CD4-positive, alpha-beta T cell (primary cell): ENCODE results near the gene FCF1. TPM values are rescaled to one million over a fixed set of nuclear protein-coding genes. Genes with fewer than 3 reads are reported as not detected.
"Not testable (repeated sequence)": the region's sequence is repeated elsewhere in the genome, so short reads cannot be mapped to it uniquely, and the experiment has no call there.

Experiments used
- ATAC-seq: fragments of 200-7000 bp; cut with Tn5 transposase; one replicate; pipeline ENCODE4 v1.10.0; 2022; ENCODE audit warnings: mild to moderate bottlenecking; ENCODE audit not compliant: poor library complexity
- CTCF ChIA-PET: fragments of 350-600 bp; sonication (Branson Sonifier 250); formaldehyde crosslinking; loops from one replicate; lab custom pipeline; 2021; ENCODE audit warnings: antibody characterized with exemption, inconsistent platforms; lab: Charles Lee
- POLR2A ChIA-PET: fragments of 350-600 bp; sonication (Branson Sonifier 250); formaldehyde crosslinking; loops from one replicate; lab custom pipeline; 2021; ENCODE audit warnings: antibody characterized with exemption, inconsistent platforms; lab: Charles Lee
- DNase-seq, 14 experiments: peaks; one replicate each; pipeline ENCODE4 v3.0.0-alpha.2; 2013 to 2020; ENCODE audit warnings: mixed read lengths in 2 of 14
- H3K27ac ChIP-seq, 2 donors: one replicate each; pipeline versions ENCODE4 v1.5.1 to v1.7.0; 2013; ENCODE audit warnings: low read length in 2 of 2, low read depth in 1 of 2, mild to moderate bottlenecking in 1 of 2
- H3K27me3 ChIP-seq, 2 experiments: 1 replicate in 1 of 2; 2 replicates in 1 of 2; pipeline versions ENCODE4 v1.6.1 to v1.7.0; 2013; ENCODE audit warnings: low read length in 2 of 2, control low read depth in 1 of 2, mild to moderate bottlenecking in 1 of 2, moderate library complexity in 1 of 2; ENCODE audit not compliant: insufficient read depth in 2 of 2, control insufficient read depth in 1 of 2
- H3K36me3 ChIP-seq: one replicate; pipeline ENCODE4 v1.6.1; 2013; ENCODE audit warnings: low read length, control low read depth; ENCODE audit not compliant: insufficient read depth
- H3K4me1 ChIP-seq: one replicate; pipeline ENCODE4 v1.6.1; 2013; ENCODE audit warnings: low read length, control low read depth; ENCODE audit not compliant: insufficient read depth
- H3K4me3 ChIP-seq: one replicate; pipeline ENCODE4 v1.5.1; 2013; ENCODE audit warnings: mild to moderate bottlenecking, low read length, moderate library complexity
- H3K9me3 ChIP-seq, 2 experiments: 1 replicate in 1 of 2; 2 replicates in 1 of 2; pipeline versions ENCODE4 v1.6.1 to v1.7.0; 2013; ENCODE audit warnings: low read length in 2 of 2, mild to moderate bottlenecking in 2 of 2, control low read depth in 1 of 2, moderate library complexity in 1 of 2; ENCODE audit not compliant: control insufficient read depth in 1 of 2, insufficient read depth in 1 of 2
- H3K27ac Mint-ChIP-seq: one replicate; pipeline ENCODE4 v1.8.0; 2020; ENCODE audit warnings: mixed read lengths
- H3K27me3 Mint-ChIP-seq: one replicate; pipeline ENCODE4 v1.8.0; 2021; ENCODE audit warnings: mixed read lengths
- H3K36me3 Mint-ChIP-seq: one replicate; pipeline ENCODE4 v1.8.0; 2021; ENCODE audit warnings: low read depth, mixed read lengths
- H3K4me1 Mint-ChIP-seq: one replicate; pipeline ENCODE4 v1.8.0; 2021; ENCODE audit warnings: low read depth, mixed read lengths
- H3K4me3 Mint-ChIP-seq: one replicate; pipeline ENCODE4 v1.8.0; 2020; ENCODE audit warnings: mild to moderate bottlenecking, mixed read lengths
- H3K9me3 Mint-ChIP-seq: one replicate; pipeline ENCODE4 v1.8.0; 2020; ENCODE audit warnings: mixed read lengths
- CTCF ChIP-seq: fragments of 200-600 bp; IDR thresholded peaks from one replicate; pipeline ENCODE4 v1.8.0; 2022; ENCODE audit warnings: antibody characterized with exemption, mild to moderate bottlenecking
- intact Hi-C, 2 experiments: fragments of 100-400 bp; cut with DNase I in 1 of 2; cut with micrococcal nuclease in 1 of 2; formaldehyde crosslinking; loops; one replicate each; pipeline versions ENCODE4 v1.15.1 to v1.9.0; 2023 to 2025; cut with DNase I, micrococcal nuclease
- total RNA-seq, 174 experiments: library from RNA in 2 of 174; stranded (reverse) in 2 of 174; gene quantifications; one replicate each; pipeline ENCODE4 v1.2.3 and lab custom pipeline; 2021 to 2026

Gene FCF1
- total RNA-seq, 2 experiments from 2014 or later, result 31.9 to 32.9 TPM

DNA sequence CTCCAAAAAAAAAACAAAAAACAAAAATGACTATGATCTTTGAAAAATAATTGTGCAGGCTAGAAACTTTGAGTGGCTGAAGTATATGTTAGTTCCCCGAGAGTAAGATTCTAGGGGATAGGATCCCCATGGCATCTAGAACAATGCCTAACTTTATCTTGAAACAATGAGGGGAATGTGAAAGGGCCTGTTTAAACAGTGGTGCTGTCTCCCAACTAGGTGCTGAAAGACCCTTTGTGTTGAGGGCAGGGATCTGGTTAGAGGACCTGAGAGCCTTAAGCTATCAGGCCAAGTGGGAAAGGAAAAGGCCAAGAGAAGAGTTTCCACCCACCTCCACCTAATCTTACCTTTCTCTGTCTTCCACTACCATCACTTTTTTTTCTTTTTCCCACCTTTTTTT lies 43.4 kb downstream of the FCF1 start:
- Histone ChIP-seq H3K36me3 (no peaks in the 10 kb centered on the region), H3K9me3 (peaks cover 0 to 7% of the 10 kb centered on the region in 2 experiments), H3K27me3 (no peaks in the 10 kb centered on the region), H3K27ac (no peak overlapping the region), H3K4me3 (no peak overlapping the region), H3K4me1 (no peaks in the 10 kb centered on the region)
- POLR2A ChIA-PET, result no interaction called here
- peaks cover 3% of the 10 kb centered on the region for H3K9me3 Mint-ChIP-seq
- CTCF ChIA-PET, result no interaction called here
- TF ChIP-seq CTCF, result no peak
- H3K27me3 Mint-ChIP-seq, result no peaks in the 10 kb centered on the region
- H3K27ac Mint-ChIP-seq, result no peak overlapping the region
- H3K4me3 Mint-ChIP-seq, result no peak overlapping the region
- no peak for ATAC-seq
- no peaks in the 10 kb centered on the region for H3K36me3 Mint-ChIP-seq
- H3K4me1 Mint-ChIP-seq, result no peaks in the 10 kb centered on the region
- intact Hi-C loops, result no loop called here
- no peak for DNase-seq

DNA sequence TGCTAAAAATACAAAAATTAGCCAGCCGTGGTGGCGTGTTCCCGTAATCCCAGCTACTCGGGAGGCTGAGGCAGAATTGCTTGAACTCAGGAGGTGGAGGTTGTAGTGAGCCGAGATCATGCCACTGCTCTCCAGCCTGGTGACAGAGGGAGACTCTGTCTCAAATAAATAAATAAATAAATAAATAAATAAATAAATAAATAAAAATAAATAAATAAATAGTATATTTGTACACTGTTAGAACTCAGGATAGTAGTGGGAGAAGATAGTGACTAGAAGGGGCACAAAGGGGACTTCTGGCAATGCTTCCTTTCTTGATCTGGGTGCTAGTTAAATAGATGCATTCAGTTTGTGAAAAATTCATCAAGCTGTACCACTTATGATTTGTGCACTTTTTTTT lies 45.6 kb downstream of the FCF1 start:
- ATAC-seq, H3K27me3 Mint-ChIP-seq, H3K27ac Mint-ChIP-seq, H3K4me3 Mint-ChIP-seq, H3K9me3 Mint-ChIP-seq, POLR2A ChIA-PET, H3K4me1 ChIP-seq, DNase-seq, H3K27ac ChIP-seq, intact Hi-C loops, H3K4me3 ChIP-seq, H3K36me3 ChIP-seq, H3K27me3 ChIP-seq, H3K36me3 Mint-ChIP-seq, CTCF ChIA-PET, H3K9me3 ChIP-seq: not testable (repeated sequence)
- peaks cover 12% of the 10 kb centered on the region for H3K4me1 Mint-ChIP-seq

DNA sequence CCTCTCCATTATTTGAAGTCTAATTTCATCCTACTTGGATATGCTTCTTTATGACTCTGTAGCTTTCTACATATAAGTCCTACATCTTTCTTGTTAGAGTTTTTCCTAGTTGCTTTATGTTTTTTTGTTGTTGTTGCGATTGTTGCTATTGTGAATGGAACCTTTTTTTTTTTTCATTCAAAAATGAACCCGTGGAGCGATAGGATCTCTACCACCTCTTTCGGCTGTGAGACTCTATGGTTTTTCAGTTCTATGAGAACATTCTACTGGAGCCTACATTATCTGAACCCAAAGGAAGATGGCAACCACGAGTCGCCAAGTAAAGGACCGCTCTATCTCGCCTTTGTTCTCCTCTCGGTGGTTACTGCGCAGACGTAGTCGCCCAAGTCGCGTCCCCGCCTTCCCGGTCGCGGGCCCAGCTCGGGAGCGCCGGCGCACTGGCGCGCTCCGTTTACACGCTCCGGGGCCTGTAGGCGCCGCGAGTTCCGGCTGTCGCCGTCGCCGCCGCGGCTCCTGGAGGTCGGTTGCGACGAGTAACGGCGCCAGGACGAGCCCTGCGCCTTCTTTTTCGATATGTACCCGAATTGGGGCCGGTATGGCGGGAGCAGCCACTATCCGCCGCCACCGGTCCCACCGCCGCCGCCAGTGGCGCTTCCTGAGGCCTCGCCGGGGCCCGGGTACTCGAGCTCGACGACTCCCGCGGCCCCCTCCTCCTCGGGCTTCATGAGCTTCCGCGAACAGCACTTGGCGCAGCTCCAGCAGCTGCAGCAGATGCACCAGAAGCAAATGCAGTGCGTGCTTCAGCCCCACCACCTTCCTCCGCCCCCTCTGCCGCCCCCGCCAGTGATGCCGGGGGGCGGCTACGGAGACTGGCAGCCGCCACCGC lies 50.2 kb downstream of the FCF1 start, which contains the start of gene YLPM1:
Gene YLPM1 (plus strand): TSS at position 400 of the 886 bp plus-strand sequence. CDS start 174 bp downstream, at position 574.
- POLR2A ChIA-PET, result interaction anchor here (0.6 to 3.2 kb wide), 41 partner anchors 9 to 1705 kb away, joined by 3 to 22 read pairs (median 5); partner anchors contain the start of genes ALDH6A1, AREL1, DLST and FCF1
- intact Hi-C loops, result loop anchor here (2.0 to 10.0 kb wide), 6 partner anchors 50 to 461 kb away; partner anchors contain the start of genes AREL1 (in 2 of the 2), FCF1 (in 2 of the 2), ABCD4 (in 1 of the 2) and DLST (in 1 of the 2)
- Histone ChIP-seq H3K9me3 (no peaks in the 10 kb centered on the region), H3K4me3 (peak within 1 kb of the TSS; percentile 84), H3K4me1 (peaks cover 37% of the 10 kb centered on the region), H3K27me3 (no peaks in the 10 kb centered on the region), H3K27ac (peak within 1 kb of the TSS; percentile 91 to 96), H3K36me3 (no peaks in the 10 kb centered on the region)
- ATAC-seq, result peak; percentile 89
- peak within 1 kb of the TSS; percentile 88 for H3K4me3 Mint-ChIP-seq
- CTCF ChIA-PET, result interaction anchor here (0.6 to 2.6 kb wide), 23 partner anchors 16 to 814 kb away, joined by 3 to 12 read pairs (median 4); partner anchors contain the start of genes DLST and LTBP2
- peak; percentile 85 to 98 (median 90) for DNase-seq
- peaks cover 27% of the 10 kb centered on the region for H3K36me3 Mint-ChIP-seq
- H3K4me1 Mint-ChIP-seq, result peaks cover 50% of the 10 kb centered on the region
- no peaks in the 10 kb centered on the region for H3K27me3 Mint-ChIP-seq
- peak; percentile 54 for TF ChIP-seq CTCF
- no peaks in the 10 kb centered on the region for H3K9me3 Mint-ChIP-seq
- peak within 1 kb of the TSS; percentile 85 for H3K27ac Mint-ChIP-seq
